ENCODE measurements around the gene ZNF423. TPM values are rescaled to one million over a fixed set of nuclear protein-coding genes. Genes with fewer than 3 reads are reported as not detected.

ZNF423 gene
- polyA plus RNA-seq, 1 donor from 2014 or later: 4.5 TPM

GRCh38 chr16:49474741-49475140 lies 381.2 kb downstream of the ZNF423 start:
- Histone ChIP-seq H3K27me3 (ENCODE audit: insufficient read depth, low read depth, low read length) (no peaks in the 10 kb centered on the region), H3K9me2 (ENCODE audit: insufficient read depth, low read length) (no peaks in the 10 kb centered on the region), H4K20me1 (ENCODE audit: insufficient read depth) (no peaks in the 10 kb centered on the region), H3F3A (ENCODE audit: insufficient read depth, low read length, poor library complexity, severe bottlenecking) (no peaks in the 10 kb centered on the region), H3K9ac (ENCODE audit: low read length) (no peak overlapping the region), H3K36me3 (ENCODE audit: insufficient read depth, low read length) (no peaks in the 10 kb centered on the region), H3K4me2 (ENCODE audit: low read length) (no peak overlapping the region), H3K9me3 (ENCODE audit: low read length) (no peaks in the 10 kb centered on the region), H2AFZ (ENCODE audit: low read depth, low read length) (no peak overlapping the region), H3K27ac (ENCODE audit: low read length) (no peak overlapping the region), H3K79me2 (replicated peaks; ENCODE audit: insufficient read depth, low read length) (no peaks in the 10 kb centered on the region), H3K4me3 (ENCODE audit: low read length) (no peak overlapping the region)
- TF ChIP-seq POLR2AphosphoS5 (IDR thresholded peaks at IDR 0.05): no peak
- no peak for TF ChIP-seq EP300 (conservative IDR thresholded peaks at IDR 0.05; ENCODE audit: poor library complexity, severe bottlenecking)
- no peak for TF ChIP-seq RAD21 (conservative IDR thresholded peaks at IDR 0.05)
- no peak for TF ChIP-seq SMC3 (conservative IDR thresholded peaks at IDR 0.05; ENCODE audit: poor library complexity)
- no peak for TF ChIP-seq MXI1 (conservative IDR thresholded peaks at IDR 0.05; ENCODE audit: poor library complexity, severe bottlenecking)
- no peak for TF ChIP-seq CTCF (IDR thresholded peaks at IDR 0.05; ENCODE audit: poor library complexity, severe bottlenecking)
- TF ChIP-seq REST (IDR thresholded peaks at IDR 0.05; ENCODE audit: borderline replicate concordance): no peak
- TF ChIP-seq TAF1 (IDR thresholded peaks at IDR 0.05; ENCODE audit: low read depth): no peak
- TF ChIP-seq EZH2 (IDR thresholded peaks at IDR 0.05; ENCODE audit: borderline replicate concordance, insufficient read depth, low read length, poor library complexity, severe bottlenecking): no peak

GRCh38 chr16:49473773-49474172 lies 382.1 kb downstream of the ZNF423 start:
- Histone ChIP-seq H3K79me2 (replicated peaks; ENCODE audit: insufficient read depth, low read length) (no peaks in the 10 kb centered on the region), H3K4me3 (ENCODE audit: low read length) (no peak overlapping the region), H2AFZ (ENCODE audit: low read depth, low read length) (no peak overlapping the region), H3K27me3 (ENCODE audit: insufficient read depth, low read depth, low read length) (no peaks in the 10 kb centered on the region), H3K9me3 (ENCODE audit: low read length) (no peaks in the 10 kb centered on the region), H3K27ac (ENCODE audit: low read length) (no peak overlapping the region), H3K4me2 (ENCODE audit: low read length) (no peak overlapping the region), H4K20me1 (ENCODE audit: insufficient read depth) (no peaks in the 10 kb centered on the region), H3K9me2 (ENCODE audit: insufficient read depth, low read length) (no peaks in the 10 kb centered on the region), H3K9ac (ENCODE audit: low read length) (no peak overlapping the region), H3F3A (ENCODE audit: insufficient read depth, low read length, poor library complexity, severe bottlenecking) (no peaks in the 10 kb centered on the region), H3K36me3 (ENCODE audit: insufficient read depth, low read length) (no peaks in the 10 kb centered on the region)
- TF ChIP-seq CTCF (IDR thresholded peaks at IDR 0.05; ENCODE audit: poor library complexity, severe bottlenecking): no peak
- TF ChIP-seq SMC3 (conservative IDR thresholded peaks at IDR 0.05; ENCODE audit: poor library complexity): no peak
- TF ChIP-seq RAD21 (conservative IDR thresholded peaks at IDR 0.05): no peak
- TF ChIP-seq TAF1 (IDR thresholded peaks at IDR 0.05; ENCODE audit: low read depth): no peak
- no peak for TF ChIP-seq MXI1 (conservative IDR thresholded peaks at IDR 0.05; ENCODE audit: poor library complexity, severe bottlenecking)
- TF ChIP-seq POLR2AphosphoS5 (IDR thresholded peaks at IDR 0.05): no peak
- no peak for TF ChIP-seq EZH2 (IDR thresholded peaks at IDR 0.05; ENCODE audit: borderline replicate concordance, insufficient read depth, low read length, poor library complexity, severe bottlenecking)
